GM21526 (cell line): ENCODE results near the gene NKAIN2.
A peak's percentile ranks its signal among the peaks of the same experiment; 100 is the strongest.

Experiments used
- ATAC-seq: cut with Tn5 transposase; IDR thresholded peaks from one replicate; pipeline ENCODE4 v1.9.1; 2021; ENCODE audit warnings: moderate library complexity; ENCODE audit not compliant: unreplicated experiment, low FRiP score

Gene NKAIN2

GRCh38 chr6:124858564-124858963, 1054.9 kb downstream of the NKAIN2 start:
- no peak for ATAC-seq

GRCh38 chr6:124859366-124859765, 1055.7 kb downstream of the NKAIN2 start:
- no peak for ATAC-seq

GRCh38 chr6:124866040-124866439, 1062.4 kb downstream of the NKAIN2 start:
- no peak for ATAC-seq

GRCh38 chr6:124867121-124867520, 1063.5 kb downstream of the NKAIN2 start:
- no peak for ATAC-seq

GRCh38 chr6:124868481-124868880, 1064.8 kb downstream of the NKAIN2 start:
- no peak for ATAC-seq

- ATAC-seq, result no peak
Observed at GRCh38 chr6:124869416-124869815, 1065.8 kb downstream of the NKAIN2 start.

- ATAC-seq, result no peak
Observed at GRCh38 chr6:124870611-124871459, 1067.2 kb downstream of the NKAIN2 start.

- peak; percentile 53 for ATAC-seq
Observed at GRCh38 chr6:124872361-124873065, 1068.8 kb downstream of the NKAIN2 start.

- no peak for ATAC-seq
Observed at GRCh38 chr6:124873066-124873410, 1069.4 kb downstream of the NKAIN2 start.
